WTC11 (cell line): ENCODE results near the gene ITGA2B. TPM values are rescaled to one million over a fixed set of nuclear protein-coding genes. Genes with fewer than 3 reads are reported as not detected.
"Not testable (repeated sequence)": the region's sequence is repeated elsewhere in the genome, so short reads cannot be mapped to it uniquely, and the experiment has no call there.

Source experiments
- ATAC-seq: fragments of 200-7000 bp; cut with Tn5 transposase; 2 replicates; pipeline ENCODE4 v1.10.0; 2021; ENCODE audit warnings: mild to moderate bottlenecking, moderate library complexity
- CTCF ChIA-PET: fragments of 300-600 bp; sonication (Branson Sonifier 250); formaldehyde crosslinking; loops from one replicate; lab custom pipeline; 2021; ENCODE audit warnings: antibody characterized with exemption; lab: Charles Lee
- POLR2A ChIA-PET: fragments of 350-600 bp; sonication (Branson Sonifier 250); formaldehyde crosslinking; loops from one replicate; lab custom pipeline; 2021; ENCODE audit warnings: antibody characterized with exemption; lab: Charles Lee
- DNase-seq: peaks from one replicate; pipeline ENCODE4 v3.0.0; 2021; ENCODE audit warnings: low spot score
- H3K27ac Mint-ChIP-seq: 2 replicates; pipeline ENCODE4 v1.8.0; 2021; ENCODE audit warnings: mixed read lengths
- H3K27me3 Mint-ChIP-seq: 2 replicates; pipeline ENCODE4 v1.8.0; 2021; ENCODE audit warnings: low read depth, mild to moderate bottlenecking, moderate library complexity, mixed read lengths
- H3K36me3 Mint-ChIP-seq: 2 replicates; pipeline ENCODE4 v1.8.0; 2021; ENCODE audit warnings: mixed read lengths
- H3K4me1 Mint-ChIP-seq: 2 replicates; pipeline ENCODE4 v1.8.0; 2022; ENCODE audit warnings: mixed read lengths
- H3K4me3 Mint-ChIP-seq: 2 replicates; pipeline ENCODE4 v1.8.0; 2021; ENCODE audit warnings: mild to moderate bottlenecking, moderate library complexity, mixed read lengths
- H3K9me3 Mint-ChIP-seq: 2 replicates; pipeline ENCODE4 v1.8.0; 2021; ENCODE audit warnings: mixed read lengths
- ATF1 ChIP-seq: sonication (generic); formaldehyde crosslinking; IDR thresholded peaks from 2 replicates; pipeline ENCODE4 v1.8.1; 2023; ENCODE audit warnings: mild to moderate bottlenecking, moderate library complexity, missing genetic modification reagents
- E2F5 ChIP-seq: sonication (generic); formaldehyde crosslinking; IDR thresholded peaks from 2 replicates; pipeline ENCODE4 v1.8.1; 2022; ENCODE audit warnings: mild to moderate bottlenecking, moderate library complexity, missing genetic modification reagents
- ESRRA ChIP-seq: sonication (generic); formaldehyde crosslinking; IDR thresholded peaks from 2 replicates; pipeline ENCODE4 v1.8.1; 2022; ENCODE audit warnings: mild to moderate bottlenecking, missing genetic modification reagents, borderline replicate concordance
- IRF2 ChIP-seq: sonication (generic); formaldehyde crosslinking; IDR thresholded peaks from 2 replicates; pipeline ENCODE4 v1.8.0; 2022; ENCODE audit warnings: low read depth, missing genetic modification reagents, borderline replicate concordance
- JUN ChIP-seq: sonication (generic); formaldehyde crosslinking; IDR thresholded peaks from 2 replicates; pipeline ENCODE4 v1.8.0; 2023; ENCODE audit warnings: mild to moderate bottlenecking, missing genetic modification reagents
- KAT7 ChIP-seq: sonication (generic); formaldehyde crosslinking; IDR thresholded peaks from 2 replicates; pipeline ENCODE4 v1.8.1; 2023; ENCODE audit warnings: missing genetic modification reagents, mild to moderate bottlenecking, borderline replicate concordance
- MYBL2 ChIP-seq: sonication (generic); formaldehyde crosslinking; IDR thresholded peaks from 2 replicates; pipeline ENCODE4 v1.8.1; 2023; ENCODE audit warnings: mild to moderate bottlenecking, moderate library complexity, missing genetic modification reagents
- NFE2L1 ChIP-seq: sonication (generic); formaldehyde crosslinking; IDR thresholded peaks from 2 replicates; pipeline ENCODE4 v1.8.1; 2023; ENCODE audit warnings: missing genetic modification reagents
- NFYB ChIP-seq: sonication (generic); formaldehyde crosslinking; conservative IDR thresholded peaks from 2 replicates; pipeline ENCODE4 v1.8.0; 2022; ENCODE audit warnings: low read depth, missing genetic modification reagents
- NR3C1 ChIP-seq: sonication (generic); formaldehyde crosslinking; conservative IDR thresholded peaks from 2 replicates; pipeline ENCODE4 v1.8.1; 2023; ENCODE audit warnings: low read depth, mild to moderate bottlenecking, missing genetic modification reagents
- RORB ChIP-seq: fragments of 250-450 bp; sonication (Bioruptor Pico); IDR thresholded peaks from 2 replicates; pipeline ENCODE4 v1.9.0; 2021; ENCODE audit warnings: mild to moderate bottlenecking
- SMAD3 ChIP-seq: sonication (generic); formaldehyde crosslinking; IDR thresholded peaks from 2 replicates; pipeline ENCODE4 v1.8.0; 2022; ENCODE audit warnings: missing genetic modification reagents, mild to moderate bottlenecking, borderline replicate concordance
- SMAD4 ChIP-seq: sonication (generic); formaldehyde crosslinking; IDR thresholded peaks from 2 replicates; pipeline ENCODE4 v1.8.0; 2022; ENCODE audit warnings: mild to moderate bottlenecking, missing genetic modification reagents
- TEAD4 ChIP-seq: sonication (generic); formaldehyde crosslinking; IDR thresholded peaks from 2 replicates; pipeline ENCODE4 v1.8.0; 2022; ENCODE audit warnings: mild to moderate bottlenecking, missing genetic modification reagents
- ZNF121 ChIP-seq: sonication (generic); formaldehyde crosslinking; IDR thresholded peaks from 2 replicates; pipeline ENCODE4 v1.8.0; 2023; ENCODE audit warnings: missing genetic modification reagents
- ZNF281 ChIP-seq: sonication (generic); formaldehyde crosslinking; IDR thresholded peaks from 2 replicates; pipeline ENCODE4 v1.8.0; 2023; ENCODE audit warnings: mild to moderate bottlenecking, missing genetic modification reagents
- ZNF532 ChIP-seq: fragments of 250-450 bp; sonication (Bioruptor Pico); IDR thresholded peaks from 2 replicates; pipeline ENCODE4 v1.9.0; 2021; ENCODE audit warnings: mild to moderate bottlenecking, borderline replicate concordance
- ZNF671 ChIP-seq: fragments of 250-450 bp; sonication (Bioruptor Pico); IDR thresholded peaks from 2 replicates; pipeline ENCODE4 v1.8.0; 2021; ENCODE audit warnings: mild to moderate bottlenecking
- total RNA-seq: library from RNA; stranded (reverse); gene quantifications from 3 replicates; pipeline ENCODE4 v1.2.3, GENCODE V29; 2021

The ITGA2B gene
- total RNA-seq, 1 experiment from 2014 or later: 21.5 TPM

- TF ChIP-seq ZNF281: no peak
- no peak for TF ChIP-seq NFYB (CRISPR knock-in tag)
These were observed 7.5 kb upstream of the ITGA2B start (continued) for GRCh38 chr17:44396946-44397345.

- H3K36me3 Mint-ChIP-seq: peaks cover 19% of the 10 kb centered on the region
- ChIA-PET POLR2A (no interaction called here), CTCF (interaction anchor here (0.6 to 1.6 kb wide), 2 partner anchors 9 to 51 kb away, joined by 4 read pairs; no protein-coding TSS in a partner anchor)
- no peaks in the 10 kb centered on the region for H3K9me3 Mint-ChIP-seq
- DNase-seq (no peak), ATAC-seq (no peak)
- H3K27me3 Mint-ChIP-seq: no peaks in the 10 kb centered on the region; the same call in 1 of the 2 replicates
- peaks cover 10% of the 10 kb centered on the region for H3K4me1 Mint-ChIP-seq
- H3K27ac Mint-ChIP-seq: no peak overlapping the region
- TF ChIP-seq SMAD3 (CRISPR knock-in tag) (no peak), IRF2 (CRISPR knock-in tag) (no peak), JUN (CRISPR knock-in tag) (no peak), RORB (no peak), ZNF671 (CRISPR knock-in tag) (no peak), KAT7 (no peak), ATF1 (no peak), NR3C1 (CRISPR knock-in tag) (no peak), MYBL2 (CRISPR knock-in tag) (no peak)
- H3K4me3 Mint-ChIP-seq: no peak overlapping the region
These were observed 5.4 kb upstream of the ITGA2B start for GRCh38 chr17:44394833-44395232.

- not testable (repeated sequence) for H3K27me3 Mint-ChIP-seq
- H3K36me3 Mint-ChIP-seq: peaks cover 12% of the 10 kb centered on the region
- 0 out of 2 replicates have a peak, but pooled peaks have one; percentile 27 for TF ChIP-seq ZNF121
- TF ChIP-seq, all 79 proteins: peak for 1; not testable (repeated sequence) for 78
- CTCF ChIA-PET: interaction anchor here (0.7 to 1.7 kb wide), 3 partner anchors 8 to 144 kb away, joined by 4 to 10 read pairs (median 5); no protein-coding TSS in a partner anchor
- Mint-ChIP-seq H3K4me1 (peaks cover 15% of the 10 kb centered on the region), H3K27ac (peak overlapping the region; percentile 30; the same call in 1 of the 2 replicates)
- ATAC-seq, H3K4me3 Mint-ChIP-seq, POLR2A ChIA-PET, H3K9me3 Mint-ChIP-seq, DNase-seq: not testable (repeated sequence)
These were observed 4.7 kb upstream of the ITGA2B start for GRCh38 chr17:44394112-44394511.

GRCh38 chr17:44390250-44390870 is 911 bp upstream of the ITGA2B start:
- ChIA-PET POLR2A (interaction anchor here (0.6 kb wide), 2 partner anchors 169 to 192 kb away, joined by 4 read pairs; no protein-coding TSS in a partner anchor), CTCF (interaction anchor here (0.5 to 1.7 kb wide), 3 partner anchors 15 to 212 kb away, joined by 3 to 8 read pairs (median 7); no protein-coding TSS in a partner anchor)
- ATAC-seq (no peak), DNase-seq (no peak)
- Mint-ChIP-seq H3K4me3 (no peak overlapping the region), H3K9me3 (no peaks in the 10 kb centered on the region), H3K36me3 (no peaks in the 10 kb centered on the region), H3K27me3 (peaks cover 24% of the 10 kb centered on the region), H3K4me1 (peaks cover 21% of the 10 kb centered on the region), H3K27ac (no peak overlapping the region)
- no peak for TF ChIP-seq ATF1
- TF ChIP-seq ESRRA: no peak
- TF ChIP-seq NFE2L1 (CRISPR knock-in tag): no peak
- no peak for TF ChIP-seq SMAD4 (CRISPR knock-in tag)
- TF ChIP-seq ZNF281: no peak
- no peak for TF ChIP-seq TEAD4
- TF ChIP-seq ZNF532 (CRISPR knock-in tag): no peak
- no peak for TF ChIP-seq E2F5 (CRISPR knock-in tag)
- TF ChIP-seq NFYB (CRISPR knock-in tag): no peak
